Adrenal gland (tissue), 5 donors: Measurements from ENCODE around the gene IFI27L1.

Experiments
- CTCF ChIP-seq, 6 experiments: fragments of 450-650 bp in 4 of 6; fragments of 200-600 bp in 2 of 6; sonication (generic) in 1 of 6; IDR thresholded peaks; 1 replicate in 5 of 6; 2 replicates in 1 of 6; pipeline versions ENCODE4 v1.5.1 to v1.8.0; 2016 to 2021; ENCODE audit warnings: antibody characterized with exemption in 6 of 6, mild to moderate bottlenecking in 2 of 6, moderate library complexity in 1 of 6
- POLR2A ChIP-seq, 2 donors: fragments of 450-650 bp; IDR thresholded peaks; one replicate each; pipeline ENCODE4 v1.6.1; 2017; ENCODE audit warnings: antibody characterized with exemption in 2 of 2, mild to moderate bottlenecking in 2 of 2, moderate library complexity in 1 of 2
- donor health status: DM: no; HTN: no; CAD: no.

- no peak for TF ChIP-seq POLR2A (IDR thresholded peaks at IDR 0.05)
- no peak for TF ChIP-seq CTCF (IDR thresholded peaks at IDR 0.05)
Measured at GRCh38 chr14:94144765-94145164, 63.7 kb downstream of the IFI27L1 start.
